GM23248 (cell line): Measurements from ENCODE around the gene GTF3C5. TPM values are rescaled to one million over a fixed set of nuclear protein-coding genes. Genes with fewer than 3 reads are reported as not detected.

Source experiments
- DNase-seq: peaks from one replicate; pipeline ENCODE4 v3.0.0-alpha.2; 2015
- H2AFZ ChIP-seq: fragments of 200-600 bp; sonication (generic); 2 replicates; pipeline ENCODE4 v1.6.1; 2016; ENCODE audit warnings: antibody characterized with exemption
- H3F3A ChIP-seq: fragments of 200-600 bp; sonication (generic); 2 replicates; pipeline ENCODE4 v1.6.1; 2016; ENCODE audit warnings: mild to moderate bottlenecking, antibody characterized with exemption, mixed run types; ENCODE audit not compliant: insufficient read depth
- H3K27ac ChIP-seq: fragments of 200-600 bp; sonication (generic); 2 replicates; pipeline ENCODE4 v1.5.1; 2016; ENCODE audit warnings: mild to moderate bottlenecking
- H3K27me3 ChIP-seq: fragments of 200-600 bp; sonication (generic); replicated peaks from 2 replicates; pipeline ENCODE4 v1.6.1; 2016; ENCODE audit warnings: mild to moderate bottlenecking; ENCODE audit not compliant: insufficient read depth
- H3K36me3 ChIP-seq: fragments of 200-600 bp; sonication (generic); 2 replicates; pipeline ENCODE4 v1.6.1; 2016; ENCODE audit warnings: low read depth, mild to moderate bottlenecking
- H3K4me1 ChIP-seq: fragments of 200-600 bp; sonication (generic); 2 replicates; pipeline ENCODE4 v1.6.1; 2016; ENCODE audit warnings: mild to moderate bottlenecking; ENCODE audit not compliant: insufficient read depth
- H3K4me2 ChIP-seq: fragments of 200-600 bp; sonication (generic); one replicate; pipeline ENCODE4 v1.6.1; 2016; ENCODE audit warnings: mild to moderate bottlenecking; ENCODE audit not compliant: unreplicated experiment
- H3K4me3 ChIP-seq: fragments of 200-600 bp; sonication (generic); 2 replicates; pipeline ENCODE4 v1.5.1; 2016; ENCODE audit warnings: mild to moderate bottlenecking
- H3K79me2 ChIP-seq: fragments of 200-600 bp; sonication (generic); 2 replicates; pipeline ENCODE4 v1.6.1; 2016; ENCODE audit warnings: mild to moderate bottlenecking; ENCODE audit not compliant: insufficient read depth
- H3K9ac ChIP-seq: fragments of 200-600 bp; sonication (generic); 2 replicates; pipeline ENCODE4 v1.6.1; 2016; ENCODE audit warnings: mild to moderate bottlenecking
- H3K9me2 ChIP-seq: fragments of 200-600 bp; sonication (generic); 2 replicates; pipeline ENCODE4 v1.6.1; 2016; ENCODE audit warnings: mixed run types, mild to moderate bottlenecking, moderate library complexity; ENCODE audit not compliant: insufficient read depth
- H3K9me3 ChIP-seq: fragments of 200-600 bp; sonication (generic); one replicate; pipeline ENCODE4 v1.6.1; 2017; ENCODE audit warnings: low read depth
- H4K20me1 ChIP-seq: fragments of 200-600 bp; sonication (generic); 2 replicates; pipeline ENCODE4 v1.6.0; 2016; ENCODE audit not compliant: insufficient read depth
- EZH2 ChIP-seq: fragments of 200-600 bp; sonication (generic); IDR thresholded peaks from 2 replicates; pipeline ENCODE4 v1.6.1; 2018; ENCODE audit warnings: antibody characterized with exemption, mild to moderate bottlenecking; ENCODE audit not compliant: insufficient read depth, poor library complexity, severe bottlenecking
- EZH2phosphoT487 ChIP-seq: fragments of 200-600 bp; sonication (generic); IDR thresholded peaks from 2 replicates; pipeline ENCODE4 v1.6.1; 2018; ENCODE audit warnings: antibody characterized with exemption, moderate library complexity, mild to moderate bottlenecking, low read depth; ENCODE audit not compliant: insufficient read depth
- WGBS, 2 experiments: methylation state at CpG; one replicate each; pipeline ENCODE4 v1.1.6; 2015 to 2017; ENCODE audit warnings: low lambda C conversion rate in 2 of 2, low coverage in 1 of 2; ENCODE audit errors: missing lambda C conversion rate in 2 of 2; 5-methylcytosine and 5-hydroxymethylcytosine counted together
- in situ Hi-C: fragments of 300-500 bp; cut with MboI; formaldehyde crosslinking; loops from 2 replicates; pipeline ENCODE4 v1.15.0; 2020
- polyA plus RNA-seq: library from polyadenylated mRNA; unstranded; fragments of >200 nt; fragmentation: Nextera tagmentation; extraction: Ambion mirVana; gene quantifications from 2 replicates; pipeline ENCODE4 v1.2.1, GENCODE V29; 2016
- total RNA-seq: library from RNA; depleted of rRNA; stranded (reverse); fragments of >200 nt; shearing (Covaris generic); gene quantifications from 2 replicates; pipeline ENCODE4 v1.2.3, GENCODE V29; 2014

The GTF3C5 gene
- total and polyA plus RNA-seq, 2 experiments from 2014 or later: 33.5 to 40.1 TPM

DNA sequence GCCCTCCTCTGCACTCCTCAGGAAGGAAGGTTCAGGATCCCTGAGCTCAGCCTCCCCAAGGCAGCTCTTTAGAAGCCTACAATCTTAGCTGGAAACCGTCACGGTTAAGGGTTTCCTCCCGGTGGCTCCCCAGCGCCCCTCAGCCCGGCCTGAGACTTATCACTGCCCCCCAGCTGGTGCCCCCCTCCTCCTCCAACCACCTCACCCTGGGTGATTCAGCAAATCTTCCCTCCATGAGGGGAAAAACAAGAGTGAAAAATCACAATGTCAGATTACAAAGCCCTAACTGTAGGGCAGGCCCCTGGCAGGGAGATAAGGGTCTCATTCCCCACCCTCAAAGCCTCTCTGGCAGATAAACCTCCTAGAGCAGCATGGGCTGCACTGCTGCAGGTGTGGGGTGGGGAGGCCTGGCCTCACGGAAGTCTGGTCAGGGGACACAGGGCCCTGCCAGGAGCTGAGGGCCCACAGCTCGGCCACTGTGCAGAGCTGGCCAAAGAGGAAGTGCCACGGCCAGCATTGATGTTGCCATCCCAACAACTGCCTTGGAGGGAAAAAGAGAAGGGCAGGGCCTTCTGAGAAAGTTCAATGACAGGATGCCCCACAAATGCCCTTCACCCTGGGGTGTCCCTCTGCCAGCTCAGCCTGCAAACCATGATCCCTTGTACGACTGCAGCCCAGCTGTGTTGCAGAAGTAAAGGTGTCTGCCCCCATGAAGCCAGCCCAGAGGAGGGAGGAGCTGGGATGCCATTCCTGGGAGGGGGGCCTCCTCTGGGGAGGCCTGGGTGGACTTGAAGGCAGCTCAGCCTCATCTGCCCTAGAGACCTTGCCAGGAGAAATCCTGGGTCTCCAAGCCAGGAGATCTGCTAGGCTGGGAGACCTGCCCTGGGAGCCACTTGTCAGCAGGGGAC, 26.5 kb upstream of the GTF3C5 start:
- in situ Hi-C loops: no loop called here
- Histone ChIP-seq H3K9ac (no peak overlapping the region), H4K20me1 (no peaks in the 10 kb centered on the region), H3K9me3 (no peaks in the 10 kb centered on the region), H3K79me2 (no peaks in the 10 kb centered on the region), H3K4me1 (no peaks in the 10 kb centered on the region), H3K4me2 (no peak overlapping the region), H2AFZ (no peak overlapping the region), H3K4me3 (no peak overlapping the region), H3K9me2 (no peaks in the 10 kb centered on the region), H3K27ac (no peak overlapping the region), H3F3A (no peaks in the 10 kb centered on the region), H3K27me3 (peaks cover 17% of the 10 kb centered on the region), H3K36me3 (no peaks in the 10 kb centered on the region)
- DNase-seq: no peak
- 36 to 45% methylated on average over 6 to 9 of the region's 9 CpGs for WGBS, 2 experiments
- TF ChIP-seq EZH2: no peak
- TF ChIP-seq EZH2phosphoT487: no peak

DNA sequence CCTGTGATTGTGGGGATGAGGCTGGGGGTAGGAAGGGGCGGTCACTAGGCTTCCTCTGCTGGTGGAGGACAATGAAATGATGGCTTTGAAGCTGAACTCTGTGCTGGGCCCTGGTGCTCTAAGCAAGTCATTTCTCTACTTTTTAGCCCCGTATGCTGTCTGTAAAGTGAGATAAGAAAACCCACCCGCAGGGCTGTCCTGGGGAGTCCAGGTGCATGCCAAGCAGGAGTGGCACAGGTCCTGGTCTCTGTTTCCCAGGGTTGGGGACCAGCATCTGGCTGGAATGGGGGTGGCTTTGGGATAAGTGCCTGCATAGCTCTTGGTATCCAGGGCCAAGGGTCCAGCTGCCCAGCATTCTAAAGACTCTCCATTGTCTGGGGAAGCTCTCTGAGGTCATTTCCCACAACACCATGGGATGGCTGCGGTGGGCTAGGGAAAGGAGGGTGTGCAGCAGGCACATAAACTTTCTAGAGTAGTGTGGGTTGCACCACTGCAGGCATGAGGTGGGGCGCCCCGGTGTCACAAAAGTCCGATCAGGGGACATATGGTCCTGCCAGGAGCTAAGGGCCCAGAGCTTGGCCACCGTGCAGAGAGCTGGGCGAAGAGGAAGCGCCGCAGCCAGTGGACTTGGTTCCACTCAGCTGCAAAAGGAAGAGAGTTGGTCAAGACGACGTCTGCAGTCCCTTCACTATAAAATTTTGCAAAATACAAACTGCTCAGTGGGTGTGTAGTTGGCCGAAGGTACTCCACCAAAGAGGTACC, 25.6 kb upstream of the GTF3C5 start:
- no peak overlapping the region for H2AFZ ChIP-seq
- H3K9ac ChIP-seq: no peak overlapping the region
- H3K27ac ChIP-seq: no peak overlapping the region
- no peak for TF ChIP-seq EZH2phosphoT487
- TF ChIP-seq EZH2: no peak
- no peaks in the 10 kb centered on the region for H3K79me2 ChIP-seq
- 64 to 66% methylated on average over 14 of the region's 14 CpGs for WGBS, 2 experiments
- no peaks in the 10 kb centered on the region for H3K9me3 ChIP-seq
- peaks cover 17% of the 10 kb centered on the region for H3K27me3 ChIP-seq
- no peak overlapping the region for H3K4me2 ChIP-seq
- no peaks in the 10 kb centered on the region for H3F3A ChIP-seq
- in situ Hi-C loops: no loop called here
- DNase-seq: no peak
- no peaks in the 10 kb centered on the region for H3K4me1 ChIP-seq
- no peaks in the 10 kb centered on the region for H4K20me1 ChIP-seq
- no peak overlapping the region for H3K4me3 ChIP-seq
- H3K36me3 ChIP-seq: no peaks in the 10 kb centered on the region
- H3K9me2 ChIP-seq: no peaks in the 10 kb centered on the region

DNA sequence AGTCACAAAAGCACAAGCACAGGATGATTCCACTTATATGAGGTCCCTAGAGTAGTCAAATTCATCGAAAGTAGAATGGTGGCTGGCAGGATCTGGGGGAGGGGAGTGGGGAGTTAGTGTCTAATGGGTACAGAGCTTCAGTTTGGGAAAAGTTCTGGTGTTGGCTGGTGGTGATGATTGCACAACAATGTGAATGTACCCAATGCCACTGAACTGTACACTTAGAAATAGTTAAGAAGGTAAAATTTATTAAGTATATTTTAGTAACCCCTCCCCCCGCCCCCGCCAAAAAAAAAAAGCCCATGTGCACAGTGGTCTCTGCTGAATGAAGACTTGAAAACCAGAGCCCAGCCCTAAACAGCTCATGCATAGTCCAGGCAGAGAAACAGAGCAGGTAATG, 24.8 kb upstream of the GTF3C5 start:
- Histone ChIP-seq H3K79me2 (no peaks in the 10 kb centered on the region), H3K4me3 (no peak overlapping the region), H3F3A (no peaks in the 10 kb centered on the region), H3K9me2 (no peaks in the 10 kb centered on the region), H4K20me1 (no peaks in the 10 kb centered on the region), H3K4me1 (no peaks in the 10 kb centered on the region), H3K27ac (no peak overlapping the region), H3K9ac (no peak overlapping the region), H3K9me3 (no peaks in the 10 kb centered on the region), H2AFZ (no peak overlapping the region), H3K4me2 (no peak overlapping the region), H3K36me3 (no peaks in the 10 kb centered on the region), H3K27me3 (peaks cover 11% of the 10 kb centered on the region)
- 48 to 63% methylated on average over 3 of the region's 3 CpGs for WGBS, 2 experiments
- TF ChIP-seq EZH2phosphoT487 (no peak), EZH2 (no peak)
- DNase-seq: no peak
- in situ Hi-C loops: no loop called here

GRCh38 chr9:133006731-133007352, 24.0 kb upstream of the GTF3C5 start:
- in situ Hi-C loops: no loop called here
- Histone ChIP-seq H3K9ac (no peak overlapping the region), H3K27ac (no peak overlapping the region), H2AFZ (no peak overlapping the region), H3K36me3 (no peaks in the 10 kb centered on the region), H3K4me1 (no peaks in the 10 kb centered on the region), H4K20me1 (no peaks in the 10 kb centered on the region), H3K9me3 (no peaks in the 10 kb centered on the region), H3K4me3 (no peak overlapping the region), H3K4me2 (no peak overlapping the region), H3K9me2 (no peaks in the 10 kb centered on the region), H3K79me2 (no peaks in the 10 kb centered on the region), H3F3A (no peaks in the 10 kb centered on the region), H3K27me3 (peaks cover 8% of the 10 kb centered on the region)
- WGBS, 2 experiments: 72 to 77% methylated on average over 3 to 5 of the region's 5 CpGs
- DNase-seq: no peak
- TF ChIP-seq EZH2phosphoT487 (no peak), EZH2 (no peak)
